Renal cortex interstitium (tissue), 11 donors: ENCODE results near the gene RGS19. TPM values are rescaled to one million over a fixed set of nuclear protein-coding genes. Genes with fewer than 3 reads are reported as not detected.

Experiments
- DNase-seq, 11 donors: peaks; one replicate each; pipeline ENCODE4 v3.0.0-alpha.2; 2013; ENCODE audit warnings: low read depth in 9 of 11, low spot score in 4 of 11; ENCODE audit errors: extremely low read depth in 1 of 11
- polyA plus RNA-seq, 3 donors: library from polyadenylated mRNA; unstranded; fragments of 120-200 nt; gene quantifications; one replicate each; pipeline ENCODE4 v1.2.1, GENCODE V29; 2013; ENCODE audit not compliant: insufficient read length in 3 of 3

Gene RGS19
- polyA plus RNA-seq, 3 donors = 4.5 to 7.1 (median 5.7) TPM

- no peak for DNase-seq
These were observed 47.5 kb downstream of the RGS19 start for GRCh38 chr20:64031822-64032314.

GRCh38 chr20:64030371-64031134 lies 48.8 kb downstream of the RGS19 start:
- DNase-seq = no peak

DNA sequence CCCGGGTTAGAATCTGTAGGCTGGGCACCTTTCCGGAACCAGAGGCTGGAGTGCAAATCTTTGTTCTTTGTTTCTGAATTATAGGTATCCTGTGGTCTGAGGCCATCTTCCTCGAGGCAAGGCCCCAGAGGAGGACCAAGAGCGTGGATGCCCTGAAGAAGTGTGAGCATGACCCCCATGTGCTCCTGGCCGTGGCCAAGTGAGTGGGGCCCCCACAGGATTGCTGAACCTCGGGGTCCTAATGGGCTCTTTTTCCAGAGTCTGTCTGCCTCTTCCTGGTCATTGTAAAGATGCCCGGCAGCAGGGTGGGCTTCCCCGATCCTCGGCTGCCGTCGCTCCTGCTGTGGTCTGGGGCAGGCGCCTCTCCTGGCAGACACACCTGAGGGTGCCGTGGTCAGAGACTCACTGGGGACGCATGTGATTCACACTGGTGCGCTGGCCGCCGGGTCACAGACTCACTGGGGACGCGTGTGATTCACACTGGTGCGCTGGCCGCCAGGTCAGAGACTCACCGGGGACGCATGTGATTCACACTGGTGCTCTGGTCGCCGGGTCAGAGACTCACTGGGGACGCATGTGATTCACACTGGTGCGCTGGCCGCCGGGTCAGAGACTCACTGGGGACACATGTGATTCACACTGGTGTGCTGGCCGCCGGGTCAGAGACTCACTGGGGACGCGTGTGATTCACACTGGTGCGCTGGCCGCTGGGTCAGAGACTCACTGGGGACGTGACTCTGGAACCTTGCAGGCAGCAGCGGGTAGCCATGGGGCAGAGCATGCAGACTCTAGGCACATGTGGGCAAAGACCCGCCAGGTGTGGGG lies 49.8 kb downstream of the RGS19 start:
- DNase-seq = no peak

DNA sequence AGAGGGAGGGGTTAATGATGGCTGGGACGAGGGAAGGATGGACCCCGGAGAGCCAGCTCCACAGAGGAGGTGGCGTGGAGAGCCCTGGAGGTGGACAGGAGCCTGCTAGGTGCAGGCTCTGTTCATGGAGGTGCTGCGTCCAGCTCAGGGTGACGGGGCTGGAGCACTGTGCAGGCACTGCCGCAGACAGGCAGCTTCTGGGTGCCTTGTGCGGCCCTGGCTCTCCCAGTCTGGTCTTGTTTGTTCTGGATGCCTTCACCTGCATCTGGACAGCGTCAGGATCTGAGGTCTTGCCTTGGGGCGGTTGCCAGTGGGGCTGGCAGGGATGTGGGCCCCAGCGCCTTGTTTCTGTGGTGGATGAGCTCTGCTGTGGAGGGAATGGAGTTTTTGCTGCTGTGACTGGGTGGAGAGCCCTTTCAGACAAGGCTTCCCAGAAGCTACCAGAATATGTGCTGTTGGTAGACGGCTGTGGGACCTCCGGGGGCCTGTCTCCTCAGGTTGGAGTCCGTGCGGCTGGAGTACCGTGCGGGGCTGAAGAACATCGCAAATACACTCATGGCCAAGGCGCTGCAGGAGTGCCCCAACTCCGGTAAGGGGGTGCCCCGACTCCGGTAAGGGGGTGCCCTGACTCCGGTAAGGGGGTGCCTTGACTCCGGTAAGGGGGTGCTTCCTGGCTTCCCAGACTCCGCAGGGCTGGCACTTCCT lies 51.2 kb downstream of the RGS19 start:
- DNase-seq = no peak

- DNase-seq = no peak
These were observed 53.4 kb downstream of the RGS19 start for GRCh38 chr20:64025826-64026412.

DNA sequence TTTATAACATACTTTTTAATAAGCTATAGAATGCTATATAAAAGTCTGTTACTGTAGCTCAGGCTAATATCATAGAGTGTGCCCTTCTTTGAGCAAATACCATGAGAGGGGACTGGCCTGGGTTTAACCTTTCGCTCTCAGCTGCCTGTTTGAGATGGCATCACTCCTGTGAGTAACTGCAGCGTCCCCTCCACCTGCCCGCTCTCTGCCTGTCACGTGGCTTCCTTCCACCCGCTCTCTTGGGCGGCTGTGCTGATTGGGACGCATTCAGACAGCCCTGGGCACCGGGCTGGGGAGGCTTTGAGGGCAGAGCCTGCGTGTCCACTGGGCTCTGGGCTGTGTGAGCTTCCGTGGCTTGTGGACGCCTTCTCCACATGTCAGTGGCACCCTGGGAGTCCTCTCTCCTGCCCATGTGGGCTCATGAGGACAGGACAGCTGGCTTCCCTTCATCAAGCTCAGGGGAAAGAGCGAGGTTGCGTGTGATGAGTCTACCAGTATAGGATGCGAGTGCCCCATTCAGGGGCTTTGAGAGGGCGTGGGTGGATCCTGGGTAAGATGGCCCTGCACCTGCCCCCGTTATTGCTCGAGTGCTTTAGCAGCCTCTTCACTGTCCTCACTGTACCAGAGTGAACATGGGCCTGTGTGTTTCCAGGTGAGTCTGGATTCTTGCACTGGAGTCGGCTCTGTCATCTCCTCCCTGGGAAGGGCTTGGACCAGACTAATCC lies 54.1 kb downstream of the RGS19 start:
- no peak for DNase-seq

- no peak for DNase-seq
These were observed 55.0 kb downstream of the RGS19 start for GRCh38 chr20:64024141-64024990.

- DNase-seq = no peak
These were observed 55.8 kb downstream of the RGS19 start for GRCh38 chr20:64023361-64024140.

Other genes with a start within 250 kb of the RGS19 start
- gene ZBTB46, start 248.3 kb downstream of the RGS19 start, polyA plus RNA-seq = 10 to 100 TPM; 15.5 to 20.0 (median 19.2) TPM
- not detected for gene ABHD16B, start 218.0 kb downstream of the RGS19 start, polyA plus RNA-seq
- gene TPD52L2, start 214.2 kb downstream of the RGS19 start, polyA plus RNA-seq = 100 to 1,000 TPM in 1 of 3 donors, 10 to 100 TPM in 2; 79.9 to 102 (median 90.5) TPM
- 10 to 100 TPM; 26.2 to 33.0 (median 31.4) TPM for gene DNAJC5, start 184.4 kb downstream of the RGS19 start, polyA plus RNA-seq
- gene UCKL1, start 123.1 kb downstream of the RGS19 start, polyA plus RNA-seq = 10 to 100 TPM; 40.0 to 77.6 (median 58.7) TPM
- gene ZNF512B, start 109.6 kb downstream of the RGS19 start, polyA plus RNA-seq = 10 to 100 TPM; 23.7 to 33.5 (median 29.5) TPM
- 1 to 10 TPM; 5.8 to 9.9 (median 9.3) TPM for gene SAMD10, start 99.9 kb downstream of the RGS19 start, polyA plus RNA-seq
- 10 to 100 TPM; 81.8 to 95.2 (median 87.4) TPM for gene PRPF6, start 98.4 kb downstream of the RGS19 start, polyA plus RNA-seq
- 1 to 10 TPM in 2 of 3 donors, under 1 TPM in 1; 0.56 to 1.1 (median 1.0) TPM for gene C20orf204, start 43.3 kb downstream of the RGS19 start, polyA plus RNA-seq
- 10 to 100 TPM in 2 of 3 donors, 1 to 10 TPM in 1; 5.5 to 12.1 (median 12.1) TPM for gene SOX18, start 29.9 kb downstream of the RGS19 start, polyA plus RNA-seq
- 10 to 100 TPM; 72.5 to 93.9 (median 89.4) TPM for gene TCEA2, start 16.3 kb downstream of the RGS19 start, polyA plus RNA-seq
- gene OPRL1, start 564 bp upstream of the RGS19 start, polyA plus RNA-seq = 1 to 10 TPM in 2 of 3 donors, under 1 TPM in 1; 0.65 to 1.3 (median 1.2) TPM
- gene LKAAEAR1, start 4.9 kb upstream of the RGS19 start, polyA plus RNA-seq = under 1 TPM in 1 of 3 donors, not detected in 2; 0.40 TPM
- not detected for gene NPBWR2, start 28.0 kb upstream of the RGS19 start, polyA plus RNA-seq
- under 1 TPM; 0.42 to 0.68 (median 0.55) TPM for gene MYT1, start 84.9 kb upstream of the RGS19 start, polyA plus RNA-seq
- gene PCMTD2, start 176.2 kb upstream of the RGS19 start, polyA plus RNA-seq = 100 to 1,000 TPM; 127 to 218 (median 160) TPM